Left ventricle myocardium inferior (tissue), 1 donor: Measurements from ENCODE around the gene IFITM5. TPM values are rescaled to one million over a fixed set of nuclear protein-coding genes. Genes with fewer than 3 reads are reported as not detected.
A peak's percentile ranks its signal among the peaks of the same experiment; 100 is the strongest.

ENCODE experiments used
- DNase-seq: peaks from one replicate; pipeline ENCODE4 v3.0.0-alpha.2; 2020
- H3K27ac ChIP-seq: fragments of 200-600 bp; replicated peaks from 2 replicates; pipeline ENCODE4 v1.8.0; 2021
- H3K27me3 ChIP-seq: fragments of 200-600 bp; 2 replicates; pipeline ENCODE4 v1.8.0; 2021; ENCODE audit warnings: low read depth
- H3K36me3 ChIP-seq: fragments of 200-600 bp; 2 replicates; pipeline ENCODE4 v1.8.0; 2021
- H3K4me1 ChIP-seq: fragments of 200-600 bp; 2 replicates; pipeline ENCODE4 v1.8.0; 2021
- H3K4me3 ChIP-seq: fragments of 200-600 bp; 2 replicates; pipeline ENCODE4 v1.8.0; 2021; ENCODE audit warnings: mild to moderate bottlenecking, moderate library complexity
- H3K9me3 ChIP-seq: fragments of 200-600 bp; replicated peaks from 2 replicates; pipeline ENCODE4 v1.8.0; 2021
- CTCF ChIP-seq: fragments of 200-600 bp; IDR thresholded peaks from 2 replicates; pipeline ENCODE4 v1.8.0; 2021; ENCODE audit warnings: antibody characterized with exemption, mild to moderate bottlenecking, borderline replicate concordance
- intact Hi-C: fragments of 100-400 bp; cut with micrococcal nuclease; formaldehyde crosslinking; loops from one replicate; pipeline ENCODE4 v1.11.0; 2022
- total RNA-seq: library from RNA; stranded (reverse); fragmentation: NEBNext Ultra II Directional; extraction: Animal tissue kit (Norgen Biotek cat#: 25700); gene quantifications from one replicate; pipeline ENCODE4 v1.2.1, GENCODE V29; 2021
- donor health status: DM: no; HTN: yes; CAD: no; lungs with severe emphysema.

IFITM5 gene
- total RNA-seq, 1 donor from 2014 or later: not detected

GRCh38 chr11:280706-281485 is 18.4 kb downstream of the IFITM5 start:
- Histone ChIP-seq H3K27me3 (peaks cover 97% of the 10 kb centered on the region), H3K9me3 (no peaks in the 10 kb centered on the region), H3K27ac (no peak overlapping the region), H3K4me1 (peaks cover 36% of the 10 kb centered on the region), H3K36me3 (no peaks in the 10 kb centered on the region), H3K4me3 (peak overlapping the region; percentile 53)
- no peak for DNase-seq
- TF ChIP-seq CTCF: no peak
- intact Hi-C loops: no loop called here

GRCh38 chr11:279966-280705 is 19.2 kb downstream of the IFITM5 start:
- TF ChIP-seq CTCF: no peak
- peaks cover 90% of the 10 kb centered on the region for H3K27me3 ChIP-seq
- H3K27ac ChIP-seq: no peak overlapping the region
- DNase-seq: no peak
- peak overlapping the region; percentile 53 for H3K4me3 ChIP-seq
- H3K9me3 ChIP-seq: no peaks in the 10 kb centered on the region
- no peaks in the 10 kb centered on the region for H3K36me3 ChIP-seq
- intact Hi-C loops: no loop called here
- peaks cover 36% of the 10 kb centered on the region for H3K4me1 ChIP-seq

GRCh38 chr11:279040-279965 is 20.0 kb downstream of the IFITM5 start:
- no peak for DNase-seq

GRCh38 chr11:278001-278951 is 21.1 kb downstream of the IFITM5 start, which contains the start of gene NLRP6:
NLRP6 (plus strand) TSS chr11:278407; CDS start chr11:278570, 163 bp downstream.
- DNase-seq: no peak
- H3K4me3 ChIP-seq: peak within 1 kb of the TSS; percentile 53
- TF ChIP-seq CTCF: no peak
- H3K36me3 ChIP-seq: no peaks in the 10 kb centered on the region
- intact Hi-C loops: no loop called here
- H3K9me3 ChIP-seq: no peaks in the 10 kb centered on the region
- H3K4me1 ChIP-seq: peaks cover 36% of the 10 kb centered on the region
- no peak within 1 kb of the TSS for H3K27ac ChIP-seq
- peaks cover 71% of the 10 kb centered on the region for H3K27me3 ChIP-seq

More at GRCh38 chr11:279040-279965, 20.0 kb downstream of the IFITM5 start:
- Histone ChIP-seq H3K27ac (no peak overlapping the region), H3K4me1 (peaks cover 36% of the 10 kb centered on the region), H3K27me3 (peaks cover 81% of the 10 kb centered on the region), H3K36me3 (no peaks in the 10 kb centered on the region), H3K9me3 (no peaks in the 10 kb centered on the region), H3K4me3 (peak overlapping the region; percentile 53)
- intact Hi-C loops: no loop called here
- no peak for TF ChIP-seq CTCF
